ENCODE data around the gene TRIM46.
A peak's percentile ranks its signal among the peaks of the same experiment; 100 is the strongest.
"Not testable (repeated sequence)": the region's sequence is repeated elsewhere in the genome, so short reads cannot be mapped to it uniquely, and the experiment has no call there.

Gene TRIM46

GRCh38 chr1:155208541-155209311 is 35.1 kb downstream of the TRIM46 start, which contains the start of gene MTX1:
Gene MTX1 (plus strand): TSS chr1:155208695. CDS start chr1:155208805, 110 bp downstream.
- peak; percentile 74 to 86 for DNase-seq

- no peak for DNase-seq
Observed at GRCh38 chr1:155209312-155209721, 35.7 kb downstream of the TRIM46 start.

- DNase-seq: no peak
Observed at GRCh38 chr1:155210314-155211104, 36.9 kb downstream of the TRIM46 start.

- not testable (repeated sequence) for DNase-seq
Observed at GRCh38 chr1:155211381-155212050, 37.9 kb downstream of the TRIM46 start.

- not testable (repeated sequence) for DNase-seq
Observed at GRCh38 chr1:155212051-155212440, 38.4 kb downstream of the TRIM46 start.

- DNase-seq: not testable (repeated sequence)
Observed at GRCh38 chr1:155214702-155215101, 41.1 kb downstream of the TRIM46 start.

- peak; percentile 25 to 65 for DNase-seq
Observed at GRCh38 chr1:155218854-155219591, 45.4 kb downstream of the TRIM46 start.

- no peak for DNase-seq
Observed at GRCh38 chr1:155219592-155220031, 46.0 kb downstream of the TRIM46 start.

GRCh38 chr1:155220211-155220965 is 46.7 kb downstream of the TRIM46 start:
- not testable (repeated sequence) for DNase-seq

- no peak for DNase-seq
Observed at GRCh38 chr1:155223047-155223446, 49.4 kb downstream of the TRIM46 start.

GRCh38 chr1:155225404-155225759 is 51.7 kb downstream of the TRIM46 start:
- not testable (repeated sequence) for DNase-seq

GRCh38 chr1:155226188-155226909 is 52.7 kb downstream of the TRIM46 start:
- peak; percentile 71 to 72 for DNase-seq

- DNase-seq: peak; percentile 41 to 65
Observed at GRCh38 chr1:155226910-155227260, 53.2 kb downstream of the TRIM46 start.

- DNase-seq: peak; percentile 99 to 100
Observed at GRCh38 chr1:155227261-155228095, 53.8 kb downstream of the TRIM46 start.

GRCh38 chr1:155228096-155228427 is 54.4 kb downstream of the TRIM46 start:
- DNase-seq: no peak

GRCh38 chr1:155231302-155231701 is 57.7 kb downstream of the TRIM46 start:
- DNase-seq: not testable (repeated sequence)

- DNase-seq: not testable (repeated sequence)
Observed at GRCh38 chr1:155232001-155232978, 58.6 kb downstream of the TRIM46 start.

GRCh38 chr1:155233502-155233901 is 59.9 kb downstream of the TRIM46 start:
- not testable (repeated sequence) for DNase-seq

Measured in NCI-H446 (cell line).